IMR-90 (cell line): ENCODE data around the gene COL4A2.

Source experiments
- BHLHE40 ChIP-seq: fragments of 150-350 bp; IDR thresholded peaks from 2 replicates; pipeline ENCODE4 v1.6.1; 2016; ENCODE audit warnings: mild to moderate bottlenecking, low read depth, low read length
- CEBPB ChIP-seq: IDR thresholded peaks from 2 replicates; pipeline ENCODE4 v1.6.1; 2012; ENCODE audit warnings: low read depth, low read length, improper control_type of control experiment
- MAZ ChIP-seq: IDR thresholded peaks from 2 replicates; pipeline ENCODE4 v1.6.1; 2012; ENCODE audit warnings: low read depth, mild to moderate bottlenecking, low read length, improper control_type of control experiment, moderate library complexity, borderline replicate concordance
- MXI1 ChIP-seq: IDR thresholded peaks from 2 replicates; pipeline ENCODE4 v1.6.1; 2012; ENCODE audit warnings: low read depth, mild to moderate bottlenecking, low read length, moderate library complexity, borderline replicate concordance
- POLR2A ChIP-seq: IDR thresholded peaks from 2 replicates; pipeline ENCODE4 v1.6.1; 2012; ENCODE audit warnings: mild to moderate bottlenecking, low read depth, low read length
- RAD21 ChIP-seq: IDR thresholded peaks from 2 replicates; pipeline ENCODE4 v1.6.1; 2012; ENCODE audit warnings: low read length, improper control_type of control experiment
- RCOR1 ChIP-seq: IDR thresholded peaks from 2 replicates; pipeline ENCODE4 v1.6.1; 2012; ENCODE audit warnings: mild to moderate bottlenecking, low read length, improper control_type of control experiment; ENCODE audit not compliant: insufficient replicate concordance
- TF ChIP-seq, protein P1 (sequence below): conservative IDR thresholded peaks from 2 replicates; pipeline ENCODE4 v1.5.1; 2012; ENCODE audit warnings: mild to moderate bottlenecking, low read depth, low read length, improper control_type of control experiment

- TF ChIP-seq, protein P1, sequence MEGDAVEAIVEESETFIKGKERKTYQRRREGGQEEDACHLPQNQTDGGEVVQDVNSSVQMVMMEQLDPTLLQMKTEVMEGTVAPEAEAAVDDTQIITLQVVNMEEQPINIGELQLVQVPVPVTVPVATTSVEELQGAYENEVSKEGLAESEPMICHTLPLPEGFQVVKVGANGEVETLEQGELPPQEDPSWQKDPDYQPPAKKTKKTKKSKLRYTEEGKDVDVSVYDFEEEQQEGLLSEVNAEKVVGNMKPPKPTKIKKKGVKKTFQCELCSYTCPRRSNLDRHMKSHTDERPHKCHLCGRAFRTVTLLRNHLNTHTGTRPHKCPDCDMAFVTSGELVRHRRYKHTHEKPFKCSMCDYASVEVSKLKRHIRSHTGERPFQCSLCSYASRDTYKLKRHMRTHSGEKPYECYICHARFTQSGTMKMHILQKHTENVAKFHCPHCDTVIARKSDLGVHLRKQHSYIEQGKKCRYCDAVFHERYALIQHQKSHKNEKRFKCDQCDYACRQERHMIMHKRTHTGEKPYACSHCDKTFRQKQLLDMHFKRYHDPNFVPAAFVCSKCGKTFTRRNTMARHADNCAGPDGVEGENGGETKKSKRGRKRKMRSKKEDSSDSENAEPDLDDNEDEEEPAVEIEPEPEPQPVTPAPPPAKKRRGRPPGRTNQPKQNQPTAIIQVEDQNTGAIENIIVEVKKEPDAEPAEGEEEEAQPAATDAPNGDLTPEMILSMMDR: no peak
- TF ChIP-seq POLR2A (no peak), CEBPB (no peak), MXI1 (no peak), RCOR1 (no peak), RAD21 (no peak), MAZ (no peak), BHLHE40 (no peak)
Measured at GRCh38 chr13:110518226-110518525, 211.1 kb downstream of the COL4A2 start.
